ENCODE data around the gene VENTX. TPM values are rescaled to one million over a fixed set of nuclear protein-coding genes. Genes with fewer than 3 reads are reported as not detected.

The VENTX gene
- total RNA-seq, 2 experiments from 2014 or later: not detected

GRCh38 chr10:133279326-133280226, 41.9 kb downstream of the VENTX start:
- POLR2A ChIA-PET: interaction anchor here (1.5 to 4.2 kb wide), 5 partner anchors 10 to 28 kb away, joined by 4 to 52 read pairs (median 16); no protein-coding TSS in a partner anchor
- Mint-ChIP-seq H3K27me3 (no peaks in the 10 kb centered on the region), H3K36me3 (ENCODE audit: low read depth) (peaks cover 32% of the 10 kb centered on the region), H3K27ac (peak overlapping the region; percentile 54), H3K4me3 (no peak overlapping the region), H3K4me1 (peaks cover 34% of the 10 kb centered on the region), H3K9me3 (no peaks in the 10 kb centered on the region)
- no peak for DNase-seq
- CTCF ChIA-PET: interaction anchor here (1.7 to 2.7 kb wide), 6 partner anchors 15 to 57 kb away, joined by 4 to 19 read pairs (median 8); partner anchors contain the start of gene CALY

DNA sequence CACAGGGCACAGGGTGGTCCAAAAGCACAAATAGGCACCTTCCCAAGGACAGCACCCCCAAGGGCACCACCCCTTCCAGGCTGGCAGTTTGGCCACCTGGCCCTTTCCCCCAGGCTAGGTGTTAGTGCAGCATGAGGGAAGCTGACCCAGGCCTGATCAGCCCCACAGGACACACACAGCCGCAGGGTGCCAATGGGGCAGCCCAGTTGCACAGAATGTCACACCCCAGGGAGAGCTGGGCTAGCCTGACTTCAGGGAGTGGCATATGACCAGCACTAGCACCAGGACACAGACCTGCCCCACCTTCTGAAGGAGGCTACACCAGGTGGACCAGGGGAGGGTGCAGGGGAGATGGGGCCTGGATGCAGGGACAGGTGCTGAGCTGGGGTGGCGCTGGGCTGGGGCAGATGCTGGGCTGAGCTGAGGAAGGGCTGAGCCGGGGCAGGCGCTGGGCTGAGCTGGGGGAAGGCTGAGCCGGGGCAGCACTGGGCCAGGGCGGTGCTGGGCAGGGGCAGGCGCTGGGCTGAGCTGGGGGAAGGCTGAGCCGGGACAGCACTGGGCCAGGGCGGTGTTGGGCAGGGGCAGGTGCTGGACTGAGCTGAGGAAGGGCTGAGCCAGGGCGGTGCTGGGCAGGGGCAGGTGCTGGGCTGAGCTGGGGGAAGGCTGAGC, 42.9 kb downstream of the VENTX start:
- Mint-ChIP-seq H3K27ac (peak overlapping the region; percentile 54), H3K4me3 (no peak overlapping the region), H3K27me3 (no peaks in the 10 kb centered on the region), H3K36me3 (ENCODE audit: low read depth) (peaks cover 31% of the 10 kb centered on the region), H3K9me3 (no peaks in the 10 kb centered on the region), H3K4me1 (peaks cover 31% of the 10 kb centered on the region)
- DNase-seq: no peak
- ChIA-PET CTCF (no interaction called here), POLR2A (interaction anchor here (0.9 to 4.2 kb wide), 4 partner anchors 16 to 27 kb away, joined by 3 to 52 read pairs (median 10); no protein-coding TSS in a partner anchor)

DNA sequence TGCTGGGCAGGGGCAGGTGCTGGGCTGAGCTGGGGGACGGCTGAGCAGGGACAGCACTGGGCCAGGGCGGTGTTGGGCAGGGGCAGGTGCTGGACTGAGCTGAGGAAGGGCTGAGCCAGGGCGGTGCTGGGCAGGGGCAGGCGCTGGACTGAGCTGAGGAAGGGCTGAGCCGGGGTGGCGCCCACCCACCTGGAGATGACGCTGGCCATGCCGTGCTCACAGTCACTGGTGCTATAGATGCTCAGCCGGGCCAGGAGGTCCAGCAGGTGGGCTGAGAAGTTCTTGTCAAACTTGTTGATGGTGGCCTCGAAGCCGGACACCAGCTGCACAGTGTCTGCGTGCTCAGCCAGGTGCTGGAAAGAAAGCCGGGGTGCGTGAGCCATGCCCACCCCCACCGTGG, 43.4 kb downstream of the VENTX start:
- POLR2A ChIA-PET: interaction anchor here (0.9 to 4.2 kb wide), 3 partner anchors 17 to 26 kb away, joined by 3 to 52 read pairs (median 5); no protein-coding TSS in a partner anchor

GRCh38 chr10:133281628-133282372, 44.1 kb downstream of the VENTX start:
- DNase-seq: no peak
- peaks cover 39% of the 10 kb centered on the region for H3K36me3 Mint-ChIP-seq (ENCODE audit: low read depth)
- no peak overlapping the region for H3K4me3 Mint-ChIP-seq
- H3K27me3 Mint-ChIP-seq: no peaks in the 10 kb centered on the region
- no peaks in the 10 kb centered on the region for H3K9me3 Mint-ChIP-seq
- H3K27ac Mint-ChIP-seq: no peak overlapping the region
- ChIA-PET POLR2A (interaction anchor here (1.2 kb wide), 1 partner anchor 25 kb away, joined by 5 read pairs; no protein-coding TSS in a partner anchor), CTCF (interaction anchor here (1.1 kb wide), 1 partner anchor 18 kb away, joined by 4 read pairs; no protein-coding TSS in a partner anchor)
- peaks cover 28% of the 10 kb centered on the region for H3K4me1 Mint-ChIP-seq

More for the DNA sequence above, 43.4 kb downstream of the VENTX start:
- Mint-ChIP-seq H3K36me3 (ENCODE audit: low read depth) (peaks cover 32% of the 10 kb centered on the region), H3K27me3 (no peaks in the 10 kb centered on the region), H3K4me3 (no peak overlapping the region), H3K27ac (no peak overlapping the region), H3K4me1 (peaks cover 29% of the 10 kb centered on the region), H3K9me3 (no peaks in the 10 kb centered on the region)
- CTCF ChIA-PET: no interaction called here
- DNase-seq: no peak

GRCh38 chr10:133282846-133283390, 45.3 kb downstream of the VENTX start:
- DNase-seq: no peak
- ChIA-PET CTCF (no interaction called here), POLR2A (no interaction called here)
- H3K4me1 Mint-ChIP-seq: peaks cover 23% of the 10 kb centered on the region
- no peaks in the 10 kb centered on the region for H3K9me3 Mint-ChIP-seq
- H3K4me3 Mint-ChIP-seq: no peak overlapping the region
- H3K27me3 Mint-ChIP-seq: no peaks in the 10 kb centered on the region
- no peak overlapping the region for H3K27ac Mint-ChIP-seq
- peaks cover 43% of the 10 kb centered on the region for H3K36me3 Mint-ChIP-seq (ENCODE audit: low read depth)

DNA sequence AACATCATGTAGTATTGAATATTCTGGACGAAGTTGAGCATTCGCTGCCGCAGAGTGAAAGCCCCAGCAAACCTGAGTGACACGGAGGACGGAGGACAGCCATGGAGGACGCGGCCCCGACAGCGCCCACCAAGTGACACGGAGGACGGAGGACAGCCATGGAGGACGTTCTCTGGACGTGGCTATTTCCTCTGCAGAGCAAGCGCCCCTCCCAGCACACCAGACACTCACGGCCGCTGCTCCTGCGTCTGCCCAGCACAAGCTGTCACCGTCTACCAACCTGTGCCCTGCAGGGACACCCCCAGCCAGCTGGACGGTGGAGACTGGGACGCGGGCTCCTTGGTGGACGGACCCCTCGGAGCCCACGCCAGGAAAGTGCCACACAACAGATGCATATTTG, 46.3 kb downstream of the VENTX start:
- POLR2A ChIA-PET: no interaction called here
- Mint-ChIP-seq H3K4me1 (peaks cover 13% of the 10 kb centered on the region), H3K9me3 (no peaks in the 10 kb centered on the region), H3K4me3 (no peak overlapping the region), H3K27me3 (no peaks in the 10 kb centered on the region), H3K27ac (no peak overlapping the region), H3K36me3 (ENCODE audit: low read depth) (peaks cover 46% of the 10 kb centered on the region)
- CTCF ChIA-PET: no interaction called here
- no peak for DNase-seq

- Mint-ChIP-seq H3K27ac (no peak overlapping the region), H3K27me3 (no peaks in the 10 kb centered on the region), H3K9me3 (no peaks in the 10 kb centered on the region), H3K36me3 (ENCODE audit: low read depth) (peaks cover 48% of the 10 kb centered on the region), H3K4me1 (no peaks in the 10 kb centered on the region), H3K4me3 (no peak overlapping the region)
- DNase-seq: no peak
- ChIA-PET CTCF (no interaction called here), POLR2A (no interaction called here)
These were observed 47.6 kb downstream of the VENTX start for GRCh38 chr10:133285217-133285616.

DNA sequence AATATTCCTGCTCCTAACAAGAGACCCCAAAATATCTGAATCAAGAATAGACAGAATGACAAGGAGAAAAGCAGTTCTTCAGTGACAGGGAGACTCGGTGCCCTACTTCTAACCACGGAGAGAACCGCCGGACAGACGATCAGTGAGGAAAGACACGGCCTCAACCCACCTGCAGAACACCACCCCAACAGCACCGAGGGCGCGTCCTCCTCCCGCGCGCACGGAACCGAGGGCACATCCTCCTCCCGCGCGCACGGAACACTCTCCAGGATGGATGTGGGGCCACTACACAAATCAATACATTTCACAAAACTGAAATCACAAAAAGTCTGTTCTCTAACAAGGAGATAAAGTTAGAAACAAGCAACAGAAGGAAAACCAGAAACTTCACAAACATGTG, 48.7 kb downstream of the VENTX start:
- peaks cover 51% of the 10 kb centered on the region for H3K36me3 Mint-ChIP-seq (ENCODE audit: low read depth)
- H3K27ac Mint-ChIP-seq: no peak overlapping the region

GRCh38 chr10:133287832-133288500, 50.3 kb downstream of the VENTX start:
- H3K9me3 Mint-ChIP-seq: no peaks in the 10 kb centered on the region
- CTCF ChIA-PET: interaction anchor here (0.6 to 2.3 kb wide), 2 partner anchors 13 to 19 kb away, joined by 3 to 5 read pairs; no protein-coding TSS in a partner anchor
- no peak for DNase-seq
- no peaks in the 10 kb centered on the region for H3K4me1 Mint-ChIP-seq
- peaks cover 47% of the 10 kb centered on the region for H3K36me3 Mint-ChIP-seq (ENCODE audit: low read depth)
- no peaks in the 10 kb centered on the region for H3K27me3 Mint-ChIP-seq
- H3K4me3 Mint-ChIP-seq: no peak overlapping the region
- POLR2A ChIA-PET: no interaction called here
- no peak overlapping the region for H3K27ac Mint-ChIP-seq

More for the DNA sequence above, 48.7 kb downstream of the VENTX start:
- DNase-seq: no peak
- POLR2A ChIA-PET: no interaction called here
- no peaks in the 10 kb centered on the region for H3K9me3 Mint-ChIP-seq
- H3K27me3 Mint-ChIP-seq: no peaks in the 10 kb centered on the region
- H3K4me1 Mint-ChIP-seq: no peaks in the 10 kb centered on the region
- CTCF ChIA-PET: interaction anchor here (0.7 to 2.3 kb wide), 2 partner anchors 11 to 21 kb away, joined by 3 to 5 read pairs; no protein-coding TSS in a partner anchor
- no peak overlapping the region for H3K4me3 Mint-ChIP-seq

DNA sequence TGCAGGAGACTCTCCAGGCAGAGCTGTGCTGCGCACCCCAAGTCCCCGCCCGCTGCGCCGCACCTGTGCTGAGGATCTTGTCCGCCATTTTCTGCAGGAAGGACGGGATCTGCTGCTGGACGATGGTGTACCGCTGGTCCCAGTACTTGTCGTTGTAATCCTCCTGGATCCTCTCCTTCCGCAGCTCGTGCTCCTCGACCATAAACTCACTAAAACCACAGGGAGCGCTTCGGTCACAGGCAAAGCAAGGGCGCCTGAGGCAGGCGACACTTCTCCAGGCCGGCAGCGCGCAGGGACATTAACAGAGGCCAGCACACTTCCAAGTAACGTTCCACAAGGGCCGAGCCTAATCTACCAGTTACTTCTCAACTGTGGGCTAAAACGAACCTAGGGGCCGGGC, 52.1 kb downstream of the VENTX start:
- no peak for DNase-seq
- Mint-ChIP-seq H3K4me3 (no peak overlapping the region), H3K27ac (no peak overlapping the region), H3K36me3 (ENCODE audit: low read depth) (peaks cover 54% of the 10 kb centered on the region), H3K9me3 (no peaks in the 10 kb centered on the region), H3K27me3 (no peaks in the 10 kb centered on the region), H3K4me1 (no peaks in the 10 kb centered on the region)
- CTCF ChIA-PET: no interaction called here
- POLR2A ChIA-PET: no interaction called here
